ENCODE results near the gene TRIM28.

Gene TRIM28

GRCh38 chr19:58550362-58551122 is 6.7 kb downstream of the TRIM28 start:
- DNase-seq, result no peak

GRCh38 chr19:58551123-58551497 is 7.2 kb downstream of the TRIM28 start:
- DNase-seq, result no peak

GRCh38 chr19:58551577-58552471 is 8.0 kb downstream of the TRIM28 start:
- no peak for DNase-seq

- DNase-seq, result no peak
These were observed 8.8 kb downstream of the TRIM28 start for GRCh38 chr19:58552655-58553054.

GRCh38 chr19:58553799-58554493 is 10.1 kb downstream of the TRIM28 start:
- DNase-seq, result no peak

- DNase-seq, result no peak
These were observed 10.9 kb downstream of the TRIM28 start, which contains the start of gene CHMP2A for GRCh38 chr19:58554494-58555368. CHMP2A (minus strand) TSS chr19:58555105; CDS start chr19:58554212, 893 bp downstream.

GRCh38 chr19:58555369-58555885 is 11.6 kb downstream of the TRIM28 start:
- DNase-seq, result no peak

- DNase-seq, result no peak
These were observed 12.2 kb downstream of the TRIM28 start for GRCh38 chr19:58555920-58556621.

- DNase-seq, result no peak
These were observed 12.9 kb downstream of the TRIM28 start for GRCh38 chr19:58556622-58557220.

- no peak for DNase-seq
These were observed 13.6 kb downstream of the TRIM28 start for GRCh38 chr19:58557221-58558065.

- no peak for DNase-seq
These were observed 14.3 kb downstream of the TRIM28 start, which contains the start of gene UBE2M for GRCh38 chr19:58558066-58558622. UBE2M (minus strand) TSS chr19:58558611; CDS start chr19:58558381, 230 bp downstream.

- no peak for DNase-seq
These were observed 14.9 kb downstream of the TRIM28 start for GRCh38 chr19:58558623-58559274.

GRCh38 chr19:58559275-58560006 is 15.6 kb downstream of the TRIM28 start:
- DNase-seq, result no peak

- DNase-seq, result no peak
These were observed 16.4 kb downstream of the TRIM28 start for GRCh38 chr19:58560007-58560887.

- no peak for DNase-seq
These were observed 17.1 kb downstream of the TRIM28 start for GRCh38 chr19:58560921-58561320.

GRCh38 chr19:58561373-58562121 is 17.7 kb downstream of the TRIM28 start:
- no peak for DNase-seq
